ENCODE results near the gene FGFRL1. TPM values are rescaled to one million over a fixed set of nuclear protein-coding genes. Genes with fewer than 3 reads are reported as not detected.

The FGFRL1 gene
- total and polyA plus RNA-seq, 2 experiments from 2014 or later: 28.1 to 34.0 TPM

DNA sequence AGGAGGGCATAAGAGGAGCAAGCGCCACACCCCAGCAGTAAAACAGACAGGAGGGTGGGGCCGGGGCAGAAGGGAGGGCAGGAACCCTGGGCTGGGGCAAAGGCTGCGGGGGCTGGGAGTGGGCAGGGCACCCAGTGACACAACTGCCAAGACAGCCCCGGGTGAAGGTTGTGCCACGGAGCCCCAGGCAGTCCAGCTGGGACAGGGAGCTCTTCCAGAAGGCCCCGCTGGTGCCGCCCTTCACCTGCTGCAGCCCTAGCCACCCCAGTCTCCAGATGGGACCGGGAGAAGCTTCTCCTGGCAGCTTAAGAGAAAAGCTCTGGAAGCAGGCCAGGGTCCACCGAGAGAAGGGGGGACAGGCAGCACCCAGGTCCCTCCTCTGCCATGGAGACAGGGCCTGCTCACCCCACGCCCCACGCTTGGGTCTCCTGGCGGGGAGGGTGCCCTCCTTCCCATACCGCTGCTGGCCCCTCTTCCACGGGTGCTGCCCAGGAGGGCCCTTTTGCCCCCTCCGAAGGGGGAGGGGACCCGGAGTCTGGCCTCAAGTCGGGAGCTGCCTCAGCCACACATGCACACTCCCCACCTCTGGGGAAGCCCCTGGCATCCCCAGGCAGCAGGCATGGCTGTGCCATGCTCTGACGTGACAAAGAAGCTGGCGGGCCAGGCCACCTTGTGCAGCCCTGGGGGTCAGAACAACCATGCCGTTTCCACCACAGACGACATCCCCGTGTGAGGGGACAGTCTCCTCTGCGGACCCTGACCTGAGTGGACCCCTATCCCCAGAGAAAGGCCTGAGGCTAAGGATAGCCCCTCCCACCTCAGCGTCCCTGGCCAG is 39.5 kb upstream of the FGFRL1 start:
- no peaks in the 10 kb centered on the region for H4K20me1 ChIP-seq (ENCODE audit: insufficient read depth, poor library complexity, severe bottlenecking)
- H2AFZ ChIP-seq: no peak overlapping the region
- H3K36me3 ChIP-seq (replicated peaks; ENCODE audit: insufficient read depth, low read depth): no peaks in the 10 kb centered on the region
- H3K9me2 ChIP-seq (replicated peaks; ENCODE audit: insufficient read depth): no peaks in the 10 kb centered on the region
- no peak for DNase-seq (ENCODE audit: low spot score)
- peak overlapping the region; percentile 89 for H3K4me3 ChIP-seq
- peaks cover 13% of the 10 kb centered on the region for H3K79me2 ChIP-seq
- peak overlapping the region; percentile 99 for H3K4me2 ChIP-seq
- peaks cover 15% of the 10 kb centered on the region for H3K4me1 ChIP-seq (ENCODE audit: insufficient read depth)
- TF ChIP-seq EZH2phosphoT487 (IDR thresholded peaks at IDR 0.05; ENCODE audit: low read depth, severe bottlenecking, unreplicated experiment) (no peak), EZH2 (IDR thresholded peaks at IDR 0.05; ENCODE audit: borderline replicate concordance) (no peak)
- TF ChIP-seq, protein P1, sequence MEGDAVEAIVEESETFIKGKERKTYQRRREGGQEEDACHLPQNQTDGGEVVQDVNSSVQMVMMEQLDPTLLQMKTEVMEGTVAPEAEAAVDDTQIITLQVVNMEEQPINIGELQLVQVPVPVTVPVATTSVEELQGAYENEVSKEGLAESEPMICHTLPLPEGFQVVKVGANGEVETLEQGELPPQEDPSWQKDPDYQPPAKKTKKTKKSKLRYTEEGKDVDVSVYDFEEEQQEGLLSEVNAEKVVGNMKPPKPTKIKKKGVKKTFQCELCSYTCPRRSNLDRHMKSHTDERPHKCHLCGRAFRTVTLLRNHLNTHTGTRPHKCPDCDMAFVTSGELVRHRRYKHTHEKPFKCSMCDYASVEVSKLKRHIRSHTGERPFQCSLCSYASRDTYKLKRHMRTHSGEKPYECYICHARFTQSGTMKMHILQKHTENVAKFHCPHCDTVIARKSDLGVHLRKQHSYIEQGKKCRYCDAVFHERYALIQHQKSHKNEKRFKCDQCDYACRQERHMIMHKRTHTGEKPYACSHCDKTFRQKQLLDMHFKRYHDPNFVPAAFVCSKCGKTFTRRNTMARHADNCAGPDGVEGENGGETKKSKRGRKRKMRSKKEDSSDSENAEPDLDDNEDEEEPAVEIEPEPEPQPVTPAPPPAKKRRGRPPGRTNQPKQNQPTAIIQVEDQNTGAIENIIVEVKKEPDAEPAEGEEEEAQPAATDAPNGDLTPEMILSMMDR (IDR thresholded peaks at IDR 0.05; ENCODE audit: poor library complexity): no peak
- H3K9me3 ChIP-seq (ENCODE audit: low read depth): no peaks in the 10 kb centered on the region
- H3K27ac ChIP-seq: no peak overlapping the region
- 81% methylated on average over 20 of the region's 24 CpGs for WGBS (ENCODE audit: low lambda C conversion rate, missing lambda C conversion rate)
- no peaks in the 10 kb centered on the region for H3K27me3 ChIP-seq

- WGBS (ENCODE audit: low lambda C conversion rate, missing lambda C conversion rate): 2% methylated on average over 34 of the region's 65 CpGs
- H4K20me1 ChIP-seq (ENCODE audit: insufficient read depth, poor library complexity, severe bottlenecking): no peaks in the 10 kb centered on the region
- peaks cover 13% of the 10 kb centered on the region for H3K79me2 ChIP-seq
- peak overlapping the region; percentile 99 for H3K4me2 ChIP-seq
- H3K27ac ChIP-seq: no peak overlapping the region
- H3K4me1 ChIP-seq (ENCODE audit: insufficient read depth): peaks cover 15% of the 10 kb centered on the region
- peak; percentile 57 for DNase-seq (ENCODE audit: low spot score)
- peak overlapping the region; percentile 89 for H3K4me3 ChIP-seq
- H2AFZ ChIP-seq: no peak overlapping the region
- no peaks in the 10 kb centered on the region for H3K27me3 ChIP-seq
- H3K9me3 ChIP-seq (ENCODE audit: low read depth): no peaks in the 10 kb centered on the region
- H3K36me3 ChIP-seq (replicated peaks; ENCODE audit: insufficient read depth, low read depth): no peaks in the 10 kb centered on the region
- TF ChIP-seq, protein P1 (IDR thresholded peaks at IDR 0.05; ENCODE audit: poor library complexity): no peak
- no peak for TF ChIP-seq EZH2phosphoT487 (IDR thresholded peaks at IDR 0.05; ENCODE audit: low read depth, severe bottlenecking, unreplicated experiment)
- TF ChIP-seq EZH2 (IDR thresholded peaks at IDR 0.05; ENCODE audit: borderline replicate concordance): no peak
- H3K9me2 ChIP-seq (replicated peaks; ENCODE audit: insufficient read depth): no peaks in the 10 kb centered on the region
Observed at GRCh38 chr4:972651-973424, 38.6 kb upstream of the FGFRL1 start.

DNA sequence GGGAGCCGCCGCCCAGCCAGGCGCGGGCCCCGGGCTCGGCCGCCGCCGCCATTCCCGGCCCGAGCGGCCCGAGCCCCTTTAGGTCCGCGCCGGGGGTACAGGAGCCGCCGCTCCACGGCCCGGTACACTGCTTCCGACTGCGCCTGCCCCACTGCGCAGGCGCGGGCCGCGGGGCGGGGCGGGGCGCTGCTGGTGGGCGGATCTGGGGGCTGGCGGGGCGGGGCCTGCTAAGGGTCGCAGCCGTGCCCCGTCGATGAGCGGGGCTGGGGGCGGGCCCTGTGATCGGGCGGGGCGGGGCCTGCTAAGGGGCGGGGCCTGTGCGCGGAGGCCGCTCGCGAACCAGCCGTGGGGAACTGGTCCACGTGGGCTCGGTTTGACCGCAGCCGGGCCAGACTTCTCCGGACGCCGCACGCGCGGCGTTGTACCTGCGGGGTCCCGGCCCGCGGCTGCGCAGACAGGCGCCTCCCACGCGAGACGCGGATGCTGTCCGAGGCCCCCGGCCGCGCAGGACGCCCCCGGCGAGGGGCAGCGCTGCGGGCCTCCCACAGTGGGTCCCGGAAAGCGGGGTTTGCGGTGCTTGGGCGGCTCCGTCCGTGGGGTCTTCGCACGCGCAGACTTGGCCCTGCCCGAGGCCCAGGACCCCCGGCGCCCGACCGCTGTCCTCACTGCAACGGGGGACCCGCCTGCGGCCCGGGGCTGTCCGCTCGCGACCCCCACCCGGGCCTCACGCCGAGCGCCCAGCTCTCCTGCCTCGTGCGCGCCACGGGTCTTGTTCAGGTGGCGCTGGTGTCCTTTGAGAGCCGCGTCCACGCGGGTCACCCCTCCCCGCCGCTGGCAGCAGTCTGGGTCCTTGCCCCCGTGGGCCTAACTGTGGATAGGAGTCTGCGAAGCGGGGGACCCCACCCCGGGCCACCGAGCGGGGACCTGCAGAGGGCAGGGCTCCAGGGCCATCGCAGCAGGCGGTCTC is 37.7 kb upstream of the FGFRL1 start, which contains the start of gene DGKQ:
TSS of gene DGKQ (minus strand) at position 139 of the 967 bp plus-strand sequence. CDS start at position 52, 87 bp downstream.
- H3K27ac ChIP-seq: no peak within 1 kb of the TSS
- TF ChIP-seq, protein P1 (IDR thresholded peaks at IDR 0.05; ENCODE audit: poor library complexity): no peak
- TF ChIP-seq EZH2phosphoT487 (IDR thresholded peaks at IDR 0.05; ENCODE audit: low read depth, severe bottlenecking, unreplicated experiment) (no peak), EZH2 (IDR thresholded peaks at IDR 0.05; ENCODE audit: borderline replicate concordance) (no peak)
- DNase-seq (ENCODE audit: low spot score): peak; percentile 95

More for the DNA sequence above, 37.7 kb upstream of the FGFRL1 start, which contains the start of gene DGKQ:
- Histone ChIP-seq H2AFZ (peak within 1 kb of the TSS; percentile 45), H3K27me3 (no peaks in the 10 kb centered on the region), H3K4me2 (peak within 1 kb of the TSS; percentile 99), H3K4me1 (ENCODE audit: insufficient read depth) (peaks cover 15% of the 10 kb centered on the region), H3K9me2 (replicated peaks; ENCODE audit: insufficient read depth) (no peaks in the 10 kb centered on the region), H4K20me1 (ENCODE audit: insufficient read depth, poor library complexity, severe bottlenecking) (no peaks in the 10 kb centered on the region), H3K36me3 (replicated peaks; ENCODE audit: insufficient read depth, low read depth) (no peaks in the 10 kb centered on the region), H3K79me2 (peaks cover 13% of the 10 kb centered on the region), H3K4me3 (peak within 1 kb of the TSS; percentile 89), H3K9me3 (ENCODE audit: low read depth) (no peaks in the 10 kb centered on the region)
- WGBS (ENCODE audit: low lambda C conversion rate, missing lambda C conversion rate): 65% methylated on average over 46 of the region's 123 CpGs
